HCT116 (cell line): ENCODE data around the gene CACNA2D2. TPM values are rescaled to one million over a fixed set of nuclear protein-coding genes. Genes with fewer than 3 reads are reported as not detected.

Experiments
- total RNA-seq: library from RNA; stranded (reverse); gene quantifications from one replicate; pipeline ENCODE4 v1.2.1, GENCODE V29; 2021; ENCODE audit not compliant: unreplicated experiment

Gene CACNA2D2
- total RNA-seq, 1 experiment from 2014 or later, result 10.2 TPM

Other genes with a start within 250 kb of the CACNA2D2 start
- 46.2 TPM for gene SEMA3B, start 234.5 kb downstream of the CACNA2D2 start, total RNA-seq
- gene LSMEM2, start 224.5 kb downstream of the CACNA2D2 start, total RNA-seq, result not detected
- gene IFRD2, start 211.2 kb downstream of the CACNA2D2 start, total RNA-seq, result 146 TPM
- 10.3 TPM for gene HYAL3, start 204.2 kb downstream of the CACNA2D2 start, total RNA-seq
- 21.3 TPM for gene NAA80, start 204.2 kb downstream of the CACNA2D2 start, total RNA-seq
- 6.1 TPM for gene HYAL1, start 200.1 kb downstream of the CACNA2D2 start, total RNA-seq
- gene HYAL2, start 180.9 kb downstream of the CACNA2D2 start, total RNA-seq, result 42.2 TPM
- 34.0 TPM for gene TUSC2, start 175.4 kb downstream of the CACNA2D2 start, total RNA-seq
- gene RASSF1, start 162.8 kb downstream of the CACNA2D2 start, total RNA-seq, result 29.6 TPM
- 3.3 TPM for gene ZMYND10, start 157.9 kb downstream of the CACNA2D2 start, total RNA-seq
- 35.4 TPM for gene NPRL2, start 152.9 kb downstream of the CACNA2D2 start, total RNA-seq
- 9.5 TPM for gene CYB561D2, start 152.8 kb downstream of the CACNA2D2 start, total RNA-seq
- gene TMEM115, start 144.1 kb downstream of the CACNA2D2 start, total RNA-seq, result 24.6 TPM
- 10.1 TPM for gene C3orf18, start 64.1 kb upstream of the CACNA2D2 start, total RNA-seq
- gene HEMK1, start 65.9 kb upstream of the CACNA2D2 start, total RNA-seq, result 20.5 TPM
- 4.5 TPM for gene CISH, start 108.1 kb upstream of the CACNA2D2 start, total RNA-seq
- gene MAPKAPK3, start 113.5 kb upstream of the CACNA2D2 start, total RNA-seq, result 87.3 TPM
- gene DOCK3, start 171.3 kb upstream of the CACNA2D2 start, total RNA-seq, result 4.2 TPM